Activated T-helper 1 cell treated with Interleukin-2 at 50 U/mL for 16 hours (primary cell): ENCODE data around the gene HAUS5.

Experiments used
- DNase-seq: peaks from one replicate; pipeline ENCODE4 v3.0.0-alpha.2; 2020; ENCODE audit warnings: low read depth

Gene HAUS5

DNA sequence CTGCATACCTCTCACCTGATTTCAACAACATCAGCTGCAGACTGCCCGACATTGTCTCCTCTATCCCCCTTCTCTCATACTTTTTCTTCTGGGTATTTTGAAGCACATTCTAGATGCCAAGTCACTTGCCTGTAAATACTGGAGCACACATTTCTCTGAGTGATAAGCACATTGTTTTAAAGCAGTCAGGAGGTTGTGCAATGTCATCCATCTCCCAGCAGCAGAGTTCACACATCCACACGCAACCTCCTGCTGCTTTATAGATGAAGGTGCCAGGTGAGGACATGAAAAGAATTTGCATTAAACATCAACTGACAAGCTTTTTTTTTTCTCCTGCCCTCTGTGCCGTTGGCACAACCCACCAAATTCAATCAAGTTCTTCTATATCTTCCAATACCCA lies 59.3 kb downstream of the HAUS5 start:
- DNase-seq: no peak

DNA sequence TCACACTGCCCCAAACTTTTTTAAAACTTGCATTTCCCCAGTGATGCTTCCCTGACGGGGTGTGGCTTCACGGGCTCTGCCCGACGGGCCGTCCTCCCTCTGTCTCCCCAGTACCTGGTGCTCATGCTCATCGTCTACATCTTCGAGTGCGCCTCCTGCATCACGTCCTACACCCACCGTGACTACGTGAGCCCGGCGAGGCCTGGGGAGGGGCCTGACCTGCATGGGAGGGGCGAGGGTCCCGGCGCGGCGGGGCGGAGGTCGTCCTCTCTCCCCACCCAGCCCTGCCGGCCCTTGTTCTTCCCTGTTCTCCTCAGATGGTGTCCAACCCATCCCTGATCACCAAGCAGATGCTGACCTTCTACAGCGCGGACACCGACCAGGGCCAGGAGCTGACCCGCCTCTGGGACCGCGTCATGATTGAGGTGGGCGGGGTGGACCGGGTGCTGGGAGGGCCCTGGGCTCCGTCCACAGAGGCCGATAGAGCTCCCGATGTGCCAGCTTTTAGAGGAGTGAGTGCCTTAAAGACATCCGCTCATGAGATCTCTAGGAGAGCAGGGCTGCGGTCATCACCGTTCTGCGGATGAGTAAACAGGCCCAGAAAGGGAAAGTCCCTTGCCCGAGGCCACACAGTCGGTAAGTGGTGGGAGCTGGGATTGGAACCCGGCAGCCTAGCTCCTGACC lies 60.7 kb downstream of the HAUS5 start:
- DNase-seq: peak; percentile 15
